Activated CD4-positive, alpha-beta T cell treated with anti-CD3 and anti-CD28 coated beads for 4 hours (primary cell): ENCODE measurements around the gene OR6B2.
A peak's percentile ranks its signal among the peaks of the same experiment; 100 is the strongest.
"Not testable (repeated sequence)": the region's sequence is repeated elsewhere in the genome, so short reads cannot be mapped to it uniquely, and the experiment has no call there.

Experiments used
- DNase-seq, 2 donors: peaks; one replicate each; pipeline ENCODE4 v3.0.0-alpha.2; 2020

The OR6B2 gene

GRCh38 chr2:240030379-240031094, at the start of gene OR6B2:
Gene OR6B2, minus strand, starts transcription at chr2:240030429. Its CDS starts 0 bp downstream, at chr2:240030429.
- DNase-seq = no peak

DNA sequence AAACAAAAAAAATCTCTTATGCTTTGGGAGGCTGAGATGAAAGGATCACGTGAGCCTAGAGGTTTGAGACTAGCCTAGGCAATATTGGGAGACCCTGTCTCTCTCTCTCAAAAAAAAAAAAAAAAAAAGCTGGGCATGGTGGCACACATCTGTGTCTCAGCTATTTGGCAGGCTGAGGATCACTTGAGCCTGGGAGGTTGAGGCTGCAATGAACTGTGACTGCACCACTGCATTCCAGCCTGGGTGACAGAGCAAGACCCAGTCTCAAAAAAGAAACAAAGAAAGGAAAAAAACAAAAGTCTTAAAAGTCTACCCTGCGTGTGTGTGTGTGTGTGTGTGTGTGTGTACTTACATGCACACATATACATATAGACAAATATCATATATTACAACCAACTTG, 48.4 kb upstream of the OR6B2 start:
- no peak for DNase-seq

- DNase-seq = no peak
Measured at GRCh38 chr2:240077442-240077841, 47.2 kb upstream of the OR6B2 start.

GRCh38 chr2:240074545-240074944, 44.3 kb upstream of the OR6B2 start:
- no peak for DNase-seq

- no peak for DNase-seq
Measured at GRCh38 chr2:240070907-240071306, 40.7 kb upstream of the OR6B2 start.

GRCh38 chr2:240069829-240070228, 39.6 kb upstream of the OR6B2 start:
- DNase-seq = no peak

DNA sequence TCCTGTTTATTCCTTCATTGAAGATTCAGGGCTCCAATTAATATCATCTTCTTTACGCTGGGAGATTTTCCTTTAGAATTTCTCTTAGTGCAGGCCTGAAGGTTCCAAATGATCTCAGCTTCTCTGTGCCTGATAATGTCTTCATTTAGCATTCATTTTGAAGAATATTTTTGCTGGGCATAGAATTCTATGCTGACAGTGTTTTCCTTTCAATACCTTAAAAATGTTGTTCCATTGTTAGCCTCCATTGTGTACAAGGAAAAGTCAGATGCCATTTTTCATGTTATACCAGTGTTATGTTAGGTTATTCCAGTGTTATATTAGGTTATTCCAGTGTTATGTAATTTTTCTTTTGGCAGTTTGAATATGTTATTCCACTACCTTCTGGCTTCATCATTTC, 38.0 kb upstream of the OR6B2 start:
- DNase-seq = no peak

DNA sequence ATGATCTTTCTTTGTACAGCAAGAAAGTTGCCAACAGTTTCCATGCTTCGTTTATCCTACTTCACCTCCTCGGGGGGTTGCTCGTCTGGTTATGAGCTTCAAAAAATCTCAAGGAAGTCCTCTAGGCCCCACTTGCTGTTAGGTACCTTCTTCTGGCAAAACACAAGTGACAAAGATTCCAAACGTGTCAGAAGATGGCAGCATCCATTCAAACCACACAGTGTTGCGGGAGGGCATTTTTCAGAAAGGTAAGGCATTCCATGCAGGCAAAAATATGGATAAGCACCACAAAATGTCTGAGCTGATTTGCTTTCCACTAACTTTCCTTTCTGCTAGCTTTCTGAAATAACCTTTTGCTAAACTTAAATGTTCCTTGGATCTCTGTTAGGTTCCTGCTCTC, 36.3 kb upstream of the OR6B2 start:
- DNase-seq = no peak

DNA sequence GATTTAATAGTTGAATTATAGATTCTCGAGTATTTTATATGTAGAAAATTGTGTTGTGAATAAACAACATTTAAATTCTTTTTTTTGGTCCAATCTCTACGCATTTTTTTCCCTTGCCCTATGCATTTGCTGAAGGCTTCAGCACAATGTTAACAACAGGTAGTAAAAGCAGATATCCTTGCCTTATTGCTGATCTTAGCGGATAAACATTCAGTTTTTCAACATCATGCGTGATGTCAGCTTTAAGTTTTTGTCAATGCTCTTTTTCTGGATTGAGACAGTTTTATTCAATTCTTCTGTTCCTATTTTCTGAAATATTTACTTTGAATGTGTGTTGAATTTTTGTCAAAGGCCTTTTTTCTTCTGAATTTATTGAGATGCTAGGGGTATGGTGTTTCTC, 34.7 kb upstream of the OR6B2 start:
- no peak for DNase-seq

DNA sequence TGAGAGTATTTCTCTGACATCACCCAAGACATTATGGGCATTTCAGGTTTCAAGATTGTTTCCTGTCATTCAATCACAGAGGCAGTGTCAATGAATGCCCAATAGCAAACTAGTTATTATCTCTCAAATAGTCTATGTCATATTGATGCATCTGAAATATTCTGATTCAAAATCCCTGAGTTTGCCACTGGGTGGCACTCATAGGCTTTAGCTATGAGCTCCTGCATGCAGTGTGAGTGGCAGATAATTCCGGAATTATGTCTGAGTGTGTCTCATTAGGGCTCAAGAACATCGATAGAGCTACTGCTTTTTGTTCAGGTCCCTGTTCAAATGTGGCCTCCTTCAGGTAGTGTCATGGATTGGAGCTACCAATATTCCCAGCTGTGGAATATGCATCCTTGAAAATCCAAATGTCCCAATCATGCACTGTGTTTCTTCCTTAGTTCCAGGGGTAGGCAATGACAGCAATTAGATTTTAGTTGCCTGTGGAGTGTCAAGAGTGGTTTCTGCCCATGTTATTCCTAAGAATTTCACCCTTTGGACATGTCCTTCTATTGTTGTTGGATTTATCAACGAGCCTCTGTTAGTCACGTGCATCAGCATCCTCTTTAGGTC, 30.9 kb upstream of the OR6B2 start:
- DNase-seq = peak; percentile 34 to 49

DNA sequence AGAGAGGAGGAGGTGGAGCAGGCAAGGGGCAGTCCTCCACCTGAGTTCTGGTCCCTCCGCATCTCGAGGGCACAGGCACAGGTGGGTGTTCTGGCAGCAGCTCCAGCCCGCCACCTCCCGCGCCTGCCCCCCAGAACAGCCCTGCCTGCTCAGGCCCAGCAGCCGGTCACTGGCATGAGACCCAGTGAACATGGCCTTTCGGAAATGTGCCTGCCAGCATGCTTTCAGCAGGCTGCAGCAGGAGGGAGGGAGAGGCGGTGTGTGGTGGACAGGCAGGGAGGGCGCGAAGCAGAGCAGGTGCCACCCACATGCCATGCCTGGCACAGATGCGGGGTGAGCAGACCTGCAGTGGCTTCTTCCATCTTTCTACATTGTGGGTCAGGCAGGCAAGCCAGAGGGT, 26.4 kb upstream of the OR6B2 start:
- DNase-seq = no peak

DNA sequence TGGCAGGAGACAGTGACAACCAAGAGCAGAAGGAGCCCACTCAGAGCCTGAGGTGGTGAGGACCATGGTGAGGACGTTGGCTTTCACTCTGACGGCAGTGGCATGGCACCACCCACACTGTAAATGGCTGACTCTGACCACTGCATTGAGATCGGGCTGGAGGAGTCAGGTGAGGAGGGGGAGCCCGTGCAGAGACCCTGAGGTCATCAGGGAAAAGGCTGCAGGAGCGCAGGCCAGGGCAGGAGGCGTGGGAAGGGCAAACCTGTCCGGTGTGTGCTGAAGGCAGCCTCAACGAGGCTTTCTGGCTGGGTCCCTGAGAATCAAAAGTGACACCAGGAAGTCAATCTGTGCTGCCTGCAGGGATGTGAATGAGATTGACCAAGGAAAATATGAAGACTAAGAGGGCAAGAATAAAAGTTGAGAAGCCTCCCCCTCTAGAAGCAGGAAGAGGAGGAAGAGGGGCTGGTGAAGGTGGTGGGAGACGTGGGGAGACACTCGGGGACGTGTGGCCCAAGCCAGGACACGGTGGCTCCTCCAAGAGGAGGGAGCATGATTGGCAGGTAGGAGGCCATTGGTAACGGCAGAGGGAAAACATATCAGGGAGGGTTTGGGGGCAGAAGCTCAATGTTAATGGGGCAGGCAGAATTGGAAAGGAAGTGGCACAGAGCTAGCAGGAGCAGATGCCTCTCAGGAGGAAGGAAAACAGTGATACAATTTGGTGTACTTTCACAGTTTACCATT, 25.1 kb upstream of the OR6B2 start:
- no peak for DNase-seq

DNA sequence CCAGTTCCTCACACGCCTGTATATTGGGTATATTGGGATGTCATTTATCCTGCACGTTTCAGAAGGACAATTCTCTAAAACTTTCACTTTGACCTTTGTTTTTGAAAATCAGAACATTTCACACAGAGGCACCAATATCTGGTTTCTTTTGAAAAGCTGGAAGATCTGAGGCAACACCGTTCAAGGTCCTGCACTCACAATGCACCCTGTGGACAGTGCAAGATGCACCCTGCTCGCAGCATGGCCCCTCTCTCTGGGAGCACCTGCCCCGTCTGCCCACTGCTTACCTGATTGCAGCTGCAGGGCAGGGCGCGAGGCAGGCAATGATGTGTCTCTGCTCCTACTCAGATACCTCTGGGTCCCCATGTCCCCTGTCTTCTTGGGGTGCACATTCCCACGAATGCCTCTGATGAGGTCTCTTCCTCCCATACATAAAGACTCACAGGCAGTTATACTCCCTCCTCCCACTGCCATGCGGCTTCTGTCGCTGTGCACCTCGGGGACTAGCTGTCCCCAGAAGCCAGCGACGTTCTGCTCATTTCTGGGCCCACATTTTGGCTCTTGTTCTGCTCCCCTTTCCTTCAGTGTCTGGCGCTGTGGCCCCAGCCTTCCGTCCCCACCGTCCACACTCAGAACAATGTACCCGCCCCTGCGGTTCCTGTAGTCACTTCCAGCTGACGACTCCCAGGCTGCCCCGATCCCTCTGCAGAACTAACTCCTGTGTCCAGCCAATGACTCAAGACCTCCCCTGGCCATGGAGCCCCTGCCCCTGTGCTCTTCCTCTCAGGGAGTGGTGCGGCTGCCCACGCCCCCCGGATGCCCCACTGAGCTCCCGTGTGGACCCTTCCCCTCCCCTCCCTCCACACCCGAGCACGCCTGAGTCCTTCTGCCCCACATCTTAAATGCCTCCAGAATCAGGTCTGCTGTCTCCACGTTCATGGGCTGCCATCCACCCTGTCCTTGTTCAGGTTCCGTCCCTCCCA, 23.2 kb upstream of the OR6B2 start, which contains the start of gene OR6B3:
Gene OR6B3, minus strand, starts transcription at position 349 of the 983 bp plus-strand sequence.
- no peak for DNase-seq

DNA sequence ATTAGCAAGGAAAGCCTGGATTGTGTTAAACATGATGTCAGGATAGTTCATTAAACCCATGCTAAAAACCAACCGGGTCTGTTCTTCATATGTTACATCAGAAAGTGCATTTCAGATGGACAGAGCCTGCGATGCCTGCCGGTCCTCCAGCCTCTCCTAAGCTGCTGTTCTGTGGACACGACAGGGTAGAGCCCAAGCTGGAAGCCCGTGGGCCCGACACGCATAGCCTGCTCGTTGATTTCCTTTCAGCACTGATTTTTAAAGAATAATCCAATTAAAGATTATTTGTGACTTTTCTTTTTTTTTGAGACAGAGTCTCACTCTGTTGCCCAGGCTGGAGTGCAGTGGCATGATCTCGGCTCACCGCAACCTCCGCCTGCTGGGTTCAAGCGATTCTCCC, 22.3 kb upstream of the OR6B2 start:
- DNase-seq = no peak

DNA sequence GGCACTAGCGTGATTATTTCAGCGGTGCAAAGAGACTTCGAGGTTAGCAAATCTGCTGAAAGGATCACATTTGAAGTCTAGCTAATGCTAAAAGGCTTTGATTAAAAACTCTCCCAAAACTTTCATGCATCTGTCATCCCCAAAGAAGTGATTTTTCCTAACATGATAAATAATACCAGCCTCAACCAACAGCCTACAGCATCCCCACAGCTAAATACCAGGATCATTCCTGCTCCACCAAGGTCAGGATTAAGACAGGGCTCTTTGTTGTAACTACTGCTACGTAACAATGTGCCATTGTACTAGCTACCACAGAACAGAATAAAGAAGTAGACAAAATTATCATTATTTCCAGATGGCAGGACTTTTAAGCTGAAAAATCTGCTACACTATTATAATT, 21.5 kb upstream of the OR6B2 start:
- no peak for DNase-seq

DNA sequence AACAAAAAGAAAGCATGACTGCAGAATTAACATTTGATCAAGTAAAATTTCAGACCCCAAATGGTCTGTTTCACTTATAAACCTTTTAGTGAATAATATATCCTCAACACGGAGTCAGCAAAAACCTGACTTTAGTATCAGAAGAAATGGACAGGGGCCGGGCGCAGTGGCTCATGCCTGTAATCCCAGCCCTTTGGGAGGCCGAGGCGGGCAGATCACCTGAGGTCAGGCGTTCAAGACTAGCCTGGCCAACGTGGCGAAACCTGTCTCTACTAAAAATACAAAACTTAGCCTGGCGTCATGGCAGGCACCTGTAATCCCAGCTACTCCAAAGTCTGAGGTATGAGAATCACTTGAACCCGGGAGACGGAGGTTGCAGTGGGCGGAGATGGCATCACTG, 20.0 kb upstream of the OR6B2 start:
- no peak for DNase-seq

- no peak for DNase-seq
Measured at GRCh38 chr2:240048237-240048636, 18.0 kb upstream of the OR6B2 start.

DNA sequence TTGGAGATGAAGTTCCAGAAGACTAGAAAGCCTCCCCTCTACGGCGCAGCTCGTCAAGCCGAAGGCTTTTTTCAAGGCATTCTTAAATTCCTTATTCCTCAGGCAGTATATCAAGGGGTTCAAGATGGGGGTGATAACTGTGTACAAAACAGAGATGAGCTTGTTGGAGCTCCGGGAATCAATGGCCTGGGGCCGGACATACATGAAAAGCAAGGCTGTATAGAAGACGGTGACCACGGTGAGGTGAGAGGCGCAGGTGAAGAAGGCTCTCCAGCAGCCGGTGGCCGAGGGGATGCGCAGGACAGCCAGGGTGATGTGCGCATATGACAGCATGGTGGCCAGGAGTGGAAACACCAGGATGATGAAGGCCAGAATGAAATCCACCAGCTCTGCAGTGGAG, 14.9 kb upstream of the OR6B2 start:
- no peak for DNase-seq

DNA sequence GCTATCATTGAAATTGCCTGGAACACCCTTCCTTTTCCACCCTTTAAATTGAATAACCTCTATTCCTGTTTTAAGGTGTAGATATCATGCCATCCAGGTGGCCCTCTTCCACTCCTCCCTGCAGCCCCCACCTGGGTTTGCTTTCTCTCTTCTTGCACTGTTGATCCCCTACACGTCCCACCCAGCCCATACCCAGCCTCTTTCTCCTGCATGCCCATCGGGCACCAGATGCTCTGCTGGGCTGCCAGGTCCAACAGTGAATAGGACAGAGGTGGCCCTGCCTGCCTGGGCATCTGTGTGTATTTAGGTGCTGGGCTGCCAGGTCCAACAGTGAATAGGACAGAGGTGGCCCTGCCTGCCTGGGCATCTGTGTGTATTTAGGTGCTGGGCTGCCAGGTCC, 13.9 kb upstream of the OR6B2 start:
- not testable (repeated sequence) for DNase-seq

GRCh38 chr2:240043279-240043989, 13.2 kb upstream of the OR6B2 start:
- no peak for DNase-seq

DNA sequence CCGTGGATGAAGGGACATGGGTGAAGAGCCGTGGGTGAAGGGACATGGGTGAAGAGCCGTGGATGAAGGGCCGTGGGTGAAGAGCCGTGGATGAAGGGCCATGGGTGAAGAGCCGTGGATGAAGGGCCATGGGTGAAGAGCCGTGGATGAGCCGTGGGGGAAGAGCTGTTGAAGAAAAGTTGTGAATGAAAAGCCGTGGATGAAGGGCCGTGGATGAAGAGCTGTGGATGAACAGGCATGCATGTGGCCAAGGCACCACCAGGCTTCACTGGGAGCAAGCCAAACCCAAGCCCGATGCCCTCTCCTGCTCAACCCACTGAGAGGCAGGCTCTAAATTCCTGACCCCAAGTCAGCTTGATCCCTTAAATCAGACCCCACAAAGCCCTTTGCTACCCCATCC, 12.5 kb upstream of the OR6B2 start:
- DNase-seq = no peak

GRCh38 chr2:240041363-240041762, 11.1 kb upstream of the OR6B2 start:
- no peak for DNase-seq
